ENCODE measurements around the gene BHMT. TPM values are rescaled to one million over a fixed set of nuclear protein-coding genes. Genes with fewer than 3 reads are reported as not detected.

The BHMT gene
- total and polyA plus RNA-seq, 2 of the 4 experiments (the other 2 are of a cell fraction), result not detected

DNA sequence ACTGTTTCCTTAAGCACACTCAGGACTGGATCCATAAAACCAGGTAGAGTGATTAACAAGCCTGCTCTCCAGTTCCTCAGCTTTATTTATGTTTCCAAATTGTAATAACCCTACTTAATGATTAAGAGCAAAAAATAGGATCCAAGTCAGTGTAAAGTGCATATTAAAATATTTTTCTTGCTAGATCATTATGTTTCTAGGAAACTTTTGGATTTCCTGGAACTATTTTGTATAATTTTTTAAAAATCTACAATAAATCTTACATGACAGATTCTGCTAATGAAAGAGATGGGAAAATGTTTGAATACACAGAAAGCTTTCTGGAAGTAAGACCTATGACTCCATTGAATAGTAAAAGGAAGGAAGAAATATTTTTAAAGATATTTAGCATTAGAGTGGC, 35.5 kb downstream of the BHMT start:
- Histone ChIP-seq H2BK20ac (ENCODE audit: low read depth, low read length) (no peak overlapping the region), H3K9ac (ENCODE audit: low read depth, low read length) (no peak overlapping the region), H2AK9ac (replicated peaks; ENCODE audit: low read depth, low read length, poor library complexity) (no peak overlapping the region), H3K9me3 (ENCODE audit: control insufficient read depth, insufficient read depth, low read length) (no peaks in the 10 kb centered on the region), H3K9me1 (ENCODE audit: insufficient read depth, low read length) (no peaks in the 10 kb centered on the region), H4K20me1 (ENCODE audit: insufficient read depth, low read length) (no peaks in the 10 kb centered on the region), H3K27me3 (ENCODE audit: control insufficient read depth, insufficient read depth, low read length) (no peaks in the 10 kb centered on the region; the same call in 1 of the 2 replicates), H3K56ac (ENCODE audit: extremely low read depth, insufficient read depth, low read length) (no peak overlapping the region), H3K4ac (ENCODE audit: low read depth, low read length) (no peak overlapping the region), H4K91ac (ENCODE audit: insufficient read depth, low read depth, low read length) (no peak overlapping the region), H2BK120ac (ENCODE audit: low read depth, low read length) (no peak overlapping the region), H3K4me1 (ENCODE audit: control insufficient read depth, insufficient read depth, low read length) (peaks cover 4% of the 10 kb centered on the region; the same call in 1 of the 2 replicates), H2BK5ac (ENCODE audit: low read depth, low read length, poor library complexity, severe bottlenecking) (no peak overlapping the region), H2AK5ac (ENCODE audit: low read depth, low read length) (no peak overlapping the region), H3K18ac (ENCODE audit: low read depth, low read length) (no peak overlapping the region), H3K36me3 (ENCODE audit: control insufficient read depth, insufficient read depth, low read length) (no peaks in the 10 kb centered on the region), H2AFZ (replicated peaks; ENCODE audit: low read length, poor library complexity) (no peak overlapping the region), H4K8ac (ENCODE audit: low read depth in 2 of 2, low read length in 2 of 2) (no peak overlapping the region), H4K5ac (ENCODE audit: low read depth, low read length) (no peak overlapping the region), H3K23ac (ENCODE audit: low read depth, low read length) (no peak overlapping the region), H3K4me3 (ENCODE audit: insufficient read depth, low read depth, low read length) (no peak overlapping the region), H3K79me1 (ENCODE audit: low read depth in 1 of 2, low read length in 2 of 2) (no peaks in the 10 kb centered on the region), H2BK15ac (ENCODE audit: low read depth, low read length) (no peak overlapping the region), H3K14ac (replicated peaks; ENCODE audit: low read depth, low read length) (no peak overlapping the region), H3K4me2 (ENCODE audit: low read depth, low read length) (no peak overlapping the region), H3K27ac (ENCODE audit: insufficient read depth, low read length) (no peak overlapping the region; the same call in 1 of the 2 replicates)
- no peak for TF ChIP-seq RCOR1 (IDR thresholded peaks at IDR 0.05; ENCODE audit: insufficient replicate concordance, low read length)
- TF ChIP-seq, protein P1, sequence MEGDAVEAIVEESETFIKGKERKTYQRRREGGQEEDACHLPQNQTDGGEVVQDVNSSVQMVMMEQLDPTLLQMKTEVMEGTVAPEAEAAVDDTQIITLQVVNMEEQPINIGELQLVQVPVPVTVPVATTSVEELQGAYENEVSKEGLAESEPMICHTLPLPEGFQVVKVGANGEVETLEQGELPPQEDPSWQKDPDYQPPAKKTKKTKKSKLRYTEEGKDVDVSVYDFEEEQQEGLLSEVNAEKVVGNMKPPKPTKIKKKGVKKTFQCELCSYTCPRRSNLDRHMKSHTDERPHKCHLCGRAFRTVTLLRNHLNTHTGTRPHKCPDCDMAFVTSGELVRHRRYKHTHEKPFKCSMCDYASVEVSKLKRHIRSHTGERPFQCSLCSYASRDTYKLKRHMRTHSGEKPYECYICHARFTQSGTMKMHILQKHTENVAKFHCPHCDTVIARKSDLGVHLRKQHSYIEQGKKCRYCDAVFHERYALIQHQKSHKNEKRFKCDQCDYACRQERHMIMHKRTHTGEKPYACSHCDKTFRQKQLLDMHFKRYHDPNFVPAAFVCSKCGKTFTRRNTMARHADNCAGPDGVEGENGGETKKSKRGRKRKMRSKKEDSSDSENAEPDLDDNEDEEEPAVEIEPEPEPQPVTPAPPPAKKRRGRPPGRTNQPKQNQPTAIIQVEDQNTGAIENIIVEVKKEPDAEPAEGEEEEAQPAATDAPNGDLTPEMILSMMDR (conservative IDR thresholded peaks at IDR 0.05; ENCODE audit: low read depth, low read length), result no peak
- dilution Hi-C loops (cut with HindIII; ENCODE audit: low sequenced_read_pairs, unreplicated experiment) (no loop called here), in situ Hi-C loops (cut with MboI; ENCODE audit: low sequenced_read_pairs) (no loop called here), intact Hi-C loops (cut with micrococcal nuclease) (loop anchor here (5.0 kb wide), 1 partner anchor 850 kb away; no protein-coding TSS in a partner anchor)
- DNase-seq (no peak), ATAC-seq (ENCODE audit: low read depth) (no peak)
- no TSS peak for BruUV-seq (replicated peaks)
- POLR2A ChIA-PET (ENCODE audit: unreplicated experiment), result no interaction called here
- CTCF ChIA-PET, result interaction anchor here (0.8 to 1.0 kb wide), 2 partner anchors 14 to 123 kb away, joined by 3 to 4 read pairs; no protein-coding TSS in a partner anchor

All from IMR-90 (cell line).